ENCODE data around the gene CTSW.

DNA sequence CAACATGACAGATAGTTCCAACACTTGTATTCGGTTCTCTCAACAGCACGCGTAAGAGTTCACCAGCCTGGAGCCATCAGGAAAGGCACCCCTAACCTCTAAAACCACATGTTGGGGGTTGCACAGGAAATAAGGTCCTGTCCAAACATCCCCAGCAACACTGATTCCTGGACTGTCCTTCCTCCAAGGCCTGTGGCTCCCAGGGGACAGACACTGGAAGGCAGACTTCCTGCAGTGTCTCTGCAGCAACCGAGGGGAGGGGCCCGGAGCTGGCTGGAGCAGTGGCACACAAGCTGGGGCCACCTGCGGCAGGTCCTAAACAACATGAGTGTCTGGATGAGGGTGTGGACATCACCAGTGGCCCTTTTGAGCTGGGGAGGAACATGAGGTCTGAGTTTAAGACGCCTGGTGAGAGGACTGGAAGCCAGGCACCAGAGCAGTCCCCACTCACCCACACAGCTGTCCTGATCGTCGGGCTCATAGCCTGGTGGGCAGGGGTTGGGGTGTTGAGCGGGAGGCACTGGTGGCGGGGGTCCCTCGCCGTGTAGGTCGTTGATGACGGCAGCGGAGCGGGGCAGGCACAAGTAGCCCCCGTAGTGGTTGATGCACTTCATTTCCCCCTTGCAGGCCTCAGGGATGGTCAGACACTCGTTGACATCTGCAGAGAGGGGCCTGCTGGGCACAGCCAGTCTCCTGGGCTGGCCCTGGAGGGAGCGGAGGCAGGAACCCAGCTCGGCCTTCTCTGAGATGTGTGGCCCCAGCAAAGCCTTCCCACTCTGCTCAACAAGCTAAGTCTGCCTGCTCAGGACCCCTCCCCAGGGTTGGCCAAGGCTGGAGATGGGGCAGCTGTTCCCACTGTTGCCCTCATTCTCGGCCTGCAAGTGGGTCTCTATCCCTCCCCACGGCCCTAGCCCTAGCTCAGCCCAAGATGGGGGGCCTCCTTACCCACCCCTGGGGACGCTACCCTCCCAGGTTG, 8.6 kb upstream of the CTSW start:
- TF ChIP-seq, protein P1, sequence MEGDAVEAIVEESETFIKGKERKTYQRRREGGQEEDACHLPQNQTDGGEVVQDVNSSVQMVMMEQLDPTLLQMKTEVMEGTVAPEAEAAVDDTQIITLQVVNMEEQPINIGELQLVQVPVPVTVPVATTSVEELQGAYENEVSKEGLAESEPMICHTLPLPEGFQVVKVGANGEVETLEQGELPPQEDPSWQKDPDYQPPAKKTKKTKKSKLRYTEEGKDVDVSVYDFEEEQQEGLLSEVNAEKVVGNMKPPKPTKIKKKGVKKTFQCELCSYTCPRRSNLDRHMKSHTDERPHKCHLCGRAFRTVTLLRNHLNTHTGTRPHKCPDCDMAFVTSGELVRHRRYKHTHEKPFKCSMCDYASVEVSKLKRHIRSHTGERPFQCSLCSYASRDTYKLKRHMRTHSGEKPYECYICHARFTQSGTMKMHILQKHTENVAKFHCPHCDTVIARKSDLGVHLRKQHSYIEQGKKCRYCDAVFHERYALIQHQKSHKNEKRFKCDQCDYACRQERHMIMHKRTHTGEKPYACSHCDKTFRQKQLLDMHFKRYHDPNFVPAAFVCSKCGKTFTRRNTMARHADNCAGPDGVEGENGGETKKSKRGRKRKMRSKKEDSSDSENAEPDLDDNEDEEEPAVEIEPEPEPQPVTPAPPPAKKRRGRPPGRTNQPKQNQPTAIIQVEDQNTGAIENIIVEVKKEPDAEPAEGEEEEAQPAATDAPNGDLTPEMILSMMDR (IDR thresholded peaks at IDR 0.05): no peak
- TF ChIP-seq POLR2A (IDR thresholded peaks at IDR 0.05): no peak

Data from thyroid gland (tissue), 4 donors.